A673 (cell line): ENCODE measurements around the gene APC2.

Experiments
- CTCF ChIP-seq: fragments of 300-800, 200-600 bp; sonication (generic); conservative IDR thresholded peaks from 2 replicates; pipeline ENCODE4 v1.5.1; 2017; ENCODE audit warnings: low read depth, mild to moderate bottlenecking, antibody characterized with exemption, low read length, moderate library complexity, mixed read lengths
- EZH2 ChIP-seq: fragments of 200-600 bp; sonication (generic); IDR thresholded peaks from 2 replicates; pipeline ENCODE4 v1.6.1; 2017; ENCODE audit warnings: borderline replicate concordance, low read depth, mild to moderate bottlenecking, mixed read lengths, antibody characterized with exemption, low read length; ENCODE audit not compliant: poor library complexity, severe bottlenecking

DNA sequence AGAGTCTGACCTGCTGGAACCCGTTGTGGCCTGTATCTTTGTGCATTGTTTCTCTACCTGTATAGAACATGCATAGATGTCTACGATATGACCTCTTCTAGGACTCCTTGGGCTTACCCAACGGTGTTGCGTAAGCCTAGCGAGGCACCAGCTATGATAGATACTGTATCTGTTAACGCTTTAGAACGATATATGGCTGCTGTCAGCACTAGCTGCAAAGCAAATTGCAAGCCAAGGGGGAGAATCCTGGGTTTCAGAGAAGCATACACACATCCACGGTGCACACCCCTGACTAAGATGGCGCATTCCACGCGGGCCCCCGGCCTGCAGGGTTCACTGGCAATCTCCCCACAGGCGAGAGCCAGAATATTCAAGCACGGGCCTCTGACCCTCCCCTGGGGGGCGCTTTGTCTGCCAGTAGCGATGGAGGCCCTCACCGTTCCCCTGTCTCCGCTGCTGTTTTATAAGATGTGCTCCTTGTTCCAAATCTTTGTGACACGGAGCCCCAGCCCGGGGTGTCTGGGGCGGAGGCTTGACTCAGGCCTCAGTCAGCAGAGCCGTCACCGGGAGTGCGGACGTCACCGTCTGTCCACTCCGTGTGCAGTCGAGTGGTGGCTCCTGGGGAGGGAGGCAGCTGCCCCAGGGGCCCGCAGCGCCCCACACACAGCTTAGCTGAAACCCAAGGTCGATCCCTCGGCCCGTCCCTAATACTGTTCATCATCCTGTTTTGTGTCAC is 24.7 kb upstream of the APC2 start:
- TF ChIP-seq CTCF (no peak), EZH2 (no peak)
